Adipocyte (in vitro differentiated cells): ENCODE results near the gene IL1RL1.

ENCODE experiments used
- DNase-seq: peaks from one replicate; pipeline ENCODE4 v3.0.0-alpha.2; 2015; ENCODE audit warnings: low read depth
- H3K27me3 ChIP-seq: replicated peaks from 2 replicates; pipeline ENCODE4 v1.7.0; 2013; ENCODE audit warnings: mild to moderate bottlenecking, low read length, moderate library complexity; ENCODE audit not compliant: control insufficient read depth, insufficient read depth
- H3K36me3 ChIP-seq: 2 replicates; pipeline ENCODE4 v1.7.0; 2013; ENCODE audit warnings: low read length, mild to moderate bottlenecking, moderate library complexity; ENCODE audit not compliant: control insufficient read depth, insufficient read depth, severe bottlenecking
- H3K4me1 ChIP-seq: 2 replicates; pipeline ENCODE4 v1.7.0; 2013; ENCODE audit warnings: mild to moderate bottlenecking, low read length, moderate library complexity; ENCODE audit not compliant: control insufficient read depth, insufficient read depth
- H3K4me3 ChIP-seq: 2 replicates; pipeline ENCODE4 v1.7.0; 2013; ENCODE audit warnings: mild to moderate bottlenecking, low read length, moderate library complexity
- H3K9ac ChIP-seq: 2 replicates; pipeline ENCODE4 v1.7.0; 2013; ENCODE audit warnings: mild to moderate bottlenecking, low read length, moderate library complexity
- H3K9me3 ChIP-seq: 2 replicates; pipeline ENCODE4 v1.7.0; 2013; ENCODE audit warnings: mild to moderate bottlenecking, low read length, moderate library complexity; ENCODE audit not compliant: control insufficient read depth

Gene IL1RL1

GRCh38 chr2:102401456-102401855 lies 90.1 kb downstream of the IL1RL1 start:
- Histone ChIP-seq H3K4me1 (peaks cover 10% of the 10 kb centered on the region), H3K27me3 (no peaks in the 10 kb centered on the region), H3K4me3 (no peak overlapping the region), H3K36me3 (no peaks in the 10 kb centered on the region), H3K9me3 (no peaks in the 10 kb centered on the region), H3K9ac (no peak overlapping the region)
- no peak for DNase-seq
